Esophagus (tissue), 2 donors: Measurements from ENCODE around the gene GGN. TPM values are rescaled to one million over a fixed set of nuclear protein-coding genes. Genes with fewer than 3 reads are reported as not detected.

Source experiments
- H3K27ac ChIP-seq, 2 donors: one replicate each; pipeline ENCODE4 v1.5.1; 2013; ENCODE audit warnings: low read depth in 2 of 2, mild to moderate bottlenecking in 2 of 2, inconsistent platforms in 1 of 2, low read length in 1 of 2, moderate library complexity in 1 of 2
- H3K27me3 ChIP-seq, 2 donors: one replicate each; pipeline ENCODE4 v1.6.1; 2013; ENCODE audit warnings: low read length in 2 of 2, control low read depth in 1 of 2, mild to moderate bottlenecking in 1 of 2; ENCODE audit not compliant: insufficient read depth in 2 of 2, control insufficient read depth in 1 of 2
- H3K36me3 ChIP-seq, 2 donors: one replicate each; pipeline ENCODE4 v1.6.1; 2013; ENCODE audit warnings: low read length in 1 of 2; ENCODE audit not compliant: control insufficient read depth in 2 of 2, insufficient read depth in 2 of 2
- H3K4me1 ChIP-seq, 2 donors: one replicate each; pipeline ENCODE4 v1.6.1; 2013; ENCODE audit warnings: low read length in 1 of 2; ENCODE audit not compliant: control insufficient read depth in 2 of 2, insufficient read depth in 2 of 2
- H3K4me3 ChIP-seq, 2 donors: one replicate each; pipeline ENCODE4 v1.5.1; 2013; ENCODE audit warnings: low read length in 2 of 2, mild to moderate bottlenecking in 2 of 2, low read depth in 1 of 2, moderate library complexity in 1 of 2
- H3K9me3 ChIP-seq, 2 donors: one replicate each; pipeline ENCODE4 v1.6.1; 2013; ENCODE audit warnings: mild to moderate bottlenecking in 2 of 2, low read depth in 1 of 2, low read length in 1 of 2, moderate library complexity in 1 of 2; ENCODE audit not compliant: control insufficient read depth in 2 of 2, insufficient read depth in 1 of 2
- WGBS, 2 donors: extraction: QIAGEN DNeasy Blood & Tissue Kit; methylation state at CpG; one replicate each; pipeline ENCODE4 v1.1.7; 2013; 5-methylcytosine and 5-hydroxymethylcytosine counted together
- polyA plus RNA-seq, 2 donors: library from polyadenylated mRNA; stranded (reverse); fragments of 200-250 nt; gene quantifications; one replicate each; pipeline ENCODE4 v1.2.3, GENCODE V29; 2013
- donor health status: healthy with polysubstance abuse.
- donor health status: Bipolar disorder and iron deficiency.

Gene GGN
- polyA plus RNA-seq, 2 donors, result 0.12 to 0.29 TPM

DNA sequence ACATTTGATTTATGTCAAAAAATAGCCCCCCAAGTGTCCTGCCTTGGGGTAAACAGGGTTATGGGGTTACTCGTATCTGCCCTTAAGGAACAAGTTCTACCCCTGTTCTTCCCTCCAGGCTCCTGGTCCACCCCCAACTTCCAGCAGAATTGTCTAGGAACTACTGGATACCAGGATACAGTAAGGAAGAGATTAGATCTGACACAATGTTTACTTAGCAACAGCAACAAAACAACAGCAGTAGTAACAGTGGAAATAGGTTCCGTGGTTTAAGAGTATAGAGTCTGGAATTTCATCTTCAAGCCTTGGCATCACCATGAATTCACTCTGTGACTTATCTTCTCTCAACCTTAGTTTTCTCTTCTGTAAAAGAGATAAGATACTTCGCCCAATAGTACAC lies 13.3 kb upstream of the GGN start:
- Histone ChIP-seq H3K27ac (no peak overlapping the region), H3K4me3 (no peak overlapping the region), H3K4me1 (peaks cover 0 to 2% of the 10 kb centered on the region in 2 donors), H3K36me3 (peaks cover 0 to 10% of the 10 kb centered on the region in 2 donors), H3K27me3 (no peaks in the 10 kb centered on the region), H3K9me3 (no peaks in the 10 kb centered on the region)
- WGBS, 2 donors, result 56 to 63% methylated on average over 3 of the region's 3 CpGs

DNA sequence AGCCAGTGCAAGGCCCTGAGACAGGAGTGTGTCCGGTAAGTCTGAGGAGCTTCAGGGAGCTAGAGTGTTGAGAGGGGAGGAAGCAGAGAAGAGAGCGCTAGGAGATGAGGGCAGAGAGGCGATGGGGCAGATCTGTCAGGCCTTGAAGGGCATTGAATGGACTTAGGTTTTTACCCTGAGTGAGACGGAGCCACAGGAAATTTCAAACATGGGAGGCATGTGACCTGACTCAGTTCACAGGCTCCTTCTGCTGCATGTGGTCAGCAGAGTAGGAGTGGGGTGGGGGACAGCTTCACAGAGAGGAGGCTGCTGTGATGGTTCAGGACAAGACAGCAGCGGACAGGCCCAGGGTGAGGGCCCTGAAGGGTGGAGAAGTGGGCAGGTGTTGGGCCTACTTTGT lies 12.5 kb upstream of the GGN start:
- Histone ChIP-seq H3K36me3 (peaks cover 0 to 8% of the 10 kb centered on the region in 2 donors), H3K27me3 (no peaks in the 10 kb centered on the region), H3K4me1 (peaks cover 0 to 5% of the 10 kb centered on the region in 2 donors), H3K27ac (no peak overlapping the region), H3K9me3 (no peaks in the 10 kb centered on the region), H3K4me3 (no peak overlapping the region)
- WGBS, 2 donors, result 75% methylated on average over 5 of the region's 5 CpGs

DNA sequence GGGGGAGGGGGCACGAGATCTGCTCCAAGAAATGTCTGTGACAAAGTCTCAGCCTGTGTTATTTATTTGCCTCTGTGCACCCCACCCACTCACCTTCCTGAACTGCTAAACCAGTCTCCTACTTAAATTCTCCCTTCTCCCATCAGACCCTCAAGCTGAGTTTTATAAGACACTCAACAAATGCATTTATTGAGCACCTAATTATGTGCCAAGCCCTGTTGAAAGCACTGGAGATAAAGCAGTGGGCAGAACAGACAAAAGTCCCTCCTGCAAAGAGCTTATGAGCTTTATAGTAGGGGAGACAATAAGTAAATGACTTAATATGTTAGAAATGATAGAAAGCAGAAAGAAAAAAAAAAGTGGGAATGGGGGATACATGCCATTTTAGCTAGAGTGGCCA lies 11.7 kb upstream of the GGN start:
- Histone ChIP-seq H3K27me3 (no peaks in the 10 kb centered on the region), H3K27ac (no peak overlapping the region), H3K4me3 (no peak overlapping the region), H3K36me3 (no peaks in the 10 kb centered on the region), H3K9me3 (no peaks in the 10 kb centered on the region), H3K4me1 (peaks cover 0 to 5% of the 10 kb centered on the region in 2 donors)
- 42 to 63% methylated on average over 1 of the region's 1 CpG for WGBS, 2 donors

GRCh38 chr19:38399081-38399480 lies 11.2 kb upstream of the GGN start:
- Histone ChIP-seq H3K36me3 (no peaks in the 10 kb centered on the region), H3K9me3 (no peaks in the 10 kb centered on the region), H3K27me3 (no peaks in the 10 kb centered on the region), H3K4me1 (peaks cover 0 to 4% of the 10 kb centered on the region in 2 donors), H3K4me3 (no peak overlapping the region), H3K27ac (no peak overlapping the region)
- WGBS, 2 donors, result 60 to 64% methylated on average over 9 of the region's 9 CpGs

DNA sequence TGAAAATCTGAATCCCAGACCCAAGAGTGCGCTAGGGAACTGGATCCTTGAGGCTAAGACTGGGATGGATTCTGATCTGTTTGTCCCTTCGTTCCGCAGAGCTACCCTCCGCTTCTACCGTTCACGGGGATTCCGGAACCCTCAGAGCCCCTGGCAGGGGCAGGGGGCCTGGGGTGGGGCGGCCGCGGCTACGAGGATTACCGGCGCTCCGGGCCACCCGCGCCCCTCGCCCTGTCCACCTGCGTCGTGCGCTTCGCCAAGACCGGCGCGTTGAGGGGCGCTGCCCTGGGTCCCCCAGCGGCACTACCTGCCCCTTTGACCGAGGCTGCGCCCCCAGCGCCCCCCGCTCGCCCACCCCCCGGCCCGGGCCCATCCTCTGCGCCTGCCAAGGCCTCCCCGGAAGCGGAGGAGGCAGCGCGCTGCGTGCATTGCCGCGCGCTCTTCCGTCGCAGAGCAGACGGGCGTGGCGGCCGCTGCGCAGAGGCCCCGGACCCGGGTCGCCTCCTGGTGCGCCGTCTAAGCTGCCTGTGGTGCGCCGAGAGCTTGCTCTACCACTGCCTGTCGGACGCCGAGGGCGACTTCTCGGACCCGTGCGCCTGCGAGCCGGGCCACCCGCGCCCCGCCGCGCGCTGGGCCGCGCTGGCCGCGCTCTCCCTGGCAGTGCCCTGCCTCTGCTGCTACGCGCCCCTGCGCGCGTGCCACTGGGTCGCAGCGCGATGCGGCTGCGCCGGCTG lies 7.7 kb upstream of the GGN start:
- peaks cover 0 to 3% of the 10 kb centered on the region in 2 donors for H3K4me1 ChIP-seq
- no peak overlapping the region for H3K27ac ChIP-seq

GRCh38 chr19:38394488-38394887 lies 6.7 kb upstream of the GGN start:
- Histone ChIP-seq H3K4me1 (peaks cover 0 to 3% of the 10 kb centered on the region in 2 donors), H3K27me3 (no peaks in the 10 kb centered on the region), H3K36me3 (no peaks in the 10 kb centered on the region), H3K27ac (no peak overlapping the region), H3K4me3 (peak overlapping the region; percentile 9 to 36), H3K9me3 (no peaks in the 10 kb centered on the region)
- WGBS, 2 donors, result 8 to 9% methylated on average over 30 of the region's 30 CpGs

More for the DNA sequence above, 7.7 kb upstream of the GGN start:
- no peaks in the 10 kb centered on the region for H3K9me3 ChIP-seq
- no peaks in the 10 kb centered on the region for H3K27me3 ChIP-seq
- peak overlapping the region; percentile 36 to 54 for H3K4me3 ChIP-seq
- 7 to 11% methylated on average over 52 to 86 of the region's 86 CpGs for WGBS, 2 donors
- no peaks in the 10 kb centered on the region for H3K36me3 ChIP-seq

- Histone ChIP-seq H3K9me3 (no peaks in the 10 kb centered on the region), H3K36me3 (no peaks in the 10 kb centered on the region), H3K27ac (no peak overlapping the region), H3K27me3 (no peaks in the 10 kb centered on the region), H3K4me3 (no peak overlapping the region), H3K4me1 (peaks cover 0 to 3% of the 10 kb centered on the region in 2 donors)
- 61 to 75% methylated on average over 6 of the region's 6 CpGs for WGBS, 2 donors
Measured at GRCh38 chr19:38392707-38393308, 5.0 kb upstream of the GGN start.

GRCh38 chr19:38391911-38392464 lies 4.2 kb upstream of the GGN start:
- WGBS, 2 donors, result 62 to 63% methylated on average over 8 of the region's 8 CpGs
- Histone ChIP-seq H3K9me3 (no peaks in the 10 kb centered on the region), H3K4me1 (peaks cover 1 to 8% of the 10 kb centered on the region in 2 donors), H3K4me3 (no peak overlapping the region), H3K27me3 (no peaks in the 10 kb centered on the region), H3K36me3 (no peaks in the 10 kb centered on the region), H3K27ac (no peak overlapping the region)

DNA sequence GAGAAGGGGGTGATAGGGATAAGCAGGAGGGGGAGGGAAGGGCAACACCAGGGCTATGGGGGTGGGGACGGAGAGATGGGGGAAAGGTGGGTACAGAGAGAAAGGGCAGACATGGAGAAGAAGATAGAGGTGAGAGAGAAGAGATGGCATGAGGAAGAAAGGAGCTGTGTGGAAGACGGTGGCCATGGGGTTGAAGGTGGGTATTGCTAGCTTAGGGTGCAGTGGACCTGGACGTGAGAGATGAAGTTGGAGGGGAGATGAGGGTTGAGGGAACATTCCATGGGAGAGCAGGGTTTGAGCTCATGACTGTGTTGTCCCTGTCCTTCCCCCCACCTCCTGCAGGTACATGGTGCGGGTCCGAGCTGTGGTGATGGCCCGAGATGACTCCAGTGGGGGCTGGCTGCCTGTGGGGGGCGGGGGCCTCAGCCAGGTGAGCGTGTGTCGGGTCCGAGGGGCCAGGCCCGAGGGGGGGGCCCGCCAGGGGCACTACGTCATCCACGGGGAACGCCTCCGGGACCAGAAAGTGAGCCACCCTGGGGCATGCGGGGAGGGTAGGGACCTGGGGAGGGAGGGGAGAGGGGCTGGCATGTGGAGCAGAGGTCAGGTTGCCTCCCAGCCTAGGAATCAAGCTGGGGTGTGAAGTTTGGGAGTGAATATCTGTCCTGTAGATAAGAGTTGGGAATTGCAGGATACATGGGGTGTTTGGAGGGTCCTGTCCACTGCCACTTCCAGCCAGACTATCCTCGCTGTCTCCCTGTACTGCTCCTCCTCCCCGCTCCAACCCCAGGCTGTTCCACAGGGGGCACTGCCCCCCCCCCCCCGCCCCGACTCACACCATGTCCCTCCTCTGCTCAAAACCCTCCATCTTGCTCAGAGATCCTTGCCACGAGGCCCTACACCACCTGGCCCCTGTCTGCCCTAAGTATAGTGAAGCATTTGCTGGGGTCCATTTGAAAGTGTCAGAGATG lies 2.4 kb upstream of the GGN start:
- WGBS, 2 donors, result 53 to 61% methylated on average over 20 to 22 of the region's 22 CpGs
- Histone ChIP-seq H3K27me3 (no peaks in the 10 kb centered on the region), H3K9me3 (no peaks in the 10 kb centered on the region), H3K4me1 (peaks cover 5 to 13% of the 10 kb centered on the region in 2 donors), H3K4me3 (no peak overlapping the region), H3K27ac (no peak overlapping the region), H3K36me3 (no peaks in the 10 kb centered on the region)
